Activated B cell treated with CpG ODN at 0.5 μM for 24 hours (primary cell): ENCODE data around the gene DDX5. TPM values are rescaled to one million over a fixed set of nuclear protein-coding genes. Genes with fewer than 3 reads are reported as not detected.

Source experiments
- ATAC-seq: fragments of 200-7000 bp; cut with Tn5 transposase; one replicate; pipeline ENCODE4 v1.10.0; 2021; ENCODE audit warnings: low read depth, mild to moderate bottlenecking, moderate library complexity
- CTCF ChIA-PET: fragments of 350-600 bp; sonication (Branson Sonifier 250); formaldehyde crosslinking; loops from one replicate; lab custom pipeline; 2021; ENCODE audit warnings: antibody characterized with exemption; lab: Charles Lee
- POLR2A ChIA-PET: fragments of 350-600 bp; sonication (Branson Sonifier 250); formaldehyde crosslinking; loops from one replicate; lab custom pipeline; 2021; ENCODE audit warnings: antibody characterized with exemption; lab: Charles Lee
- DNase-seq: peaks from one replicate; pipeline ENCODE4 v3.0.0; 2022
- H3K27ac Mint-ChIP-seq: one replicate; pipeline ENCODE4 v1.8.0; 2020; ENCODE audit warnings: mixed read lengths
- H3K27me3 Mint-ChIP-seq: one replicate; pipeline ENCODE4 v1.8.0; 2021; ENCODE audit warnings: mixed read lengths
- H3K36me3 Mint-ChIP-seq: one replicate; pipeline ENCODE4 v1.8.0; 2021; ENCODE audit warnings: low read depth, mixed read lengths
- H3K4me1 Mint-ChIP-seq: one replicate; pipeline ENCODE4 v1.8.0; 2021; ENCODE audit warnings: mixed read lengths
- H3K4me3 Mint-ChIP-seq: one replicate; pipeline ENCODE4 v1.8.0; 2020; ENCODE audit warnings: mild to moderate bottlenecking, mixed read lengths
- H3K9me3 Mint-ChIP-seq: one replicate; pipeline ENCODE4 v1.8.0; 2020; ENCODE audit warnings: mixed read lengths
- CTCF ChIP-seq: fragments of 200-600 bp; IDR thresholded peaks from one replicate; pipeline ENCODE4 v1.8.0; 2022; ENCODE audit warnings: antibody characterized with exemption, mild to moderate bottlenecking
- intact Hi-C: fragments of 100-400 bp; cut with micrococcal nuclease; formaldehyde crosslinking; loops from one replicate; pipeline ENCODE4 v1.15.1; 2024
- total RNA-seq: library from RNA; stranded (reverse); gene quantifications from 2 replicates; pipeline ENCODE4 v1.2.3, GENCODE V29; 2022

The DDX5 gene
- total RNA-seq, 1 donor from 2014 or later, result 1,208 TPM

GRCh38 chr17:64531955-64532371 is 25.9 kb upstream of the DDX5 start:
- ChIA-PET POLR2A (interaction anchor here (0.7 kb wide), 1 partner anchor 42 kb away, joined by 4 read pairs; no protein-coding TSS in a partner anchor), CTCF (interaction anchor here (1.3 to 1.6 kb wide), 2 partner anchors 112 kb away, joined by 4 read pairs; no protein-coding TSS in a partner anchor)
- Mint-ChIP-seq H3K27ac (no peak overlapping the region), H3K9me3 (no peaks in the 10 kb centered on the region), H3K27me3 (no peaks in the 10 kb centered on the region), H3K4me1 (no peaks in the 10 kb centered on the region), H3K36me3 (peaks cover 97% of the 10 kb centered on the region), H3K4me3 (no peak overlapping the region)
- intact Hi-C loops, result loop anchor here (5.0 kb wide), 1 partner anchor 115 kb away; no protein-coding TSS in a partner anchor
- DNase-seq (no peak), ATAC-seq (no peak)
- TF ChIP-seq CTCF, result no peak

GRCh38 chr17:64529221-64529620 is 23.1 kb upstream of the DDX5 start:
- H3K9me3 Mint-ChIP-seq, result no peaks in the 10 kb centered on the region
- no peak for TF ChIP-seq CTCF
- H3K27me3 Mint-ChIP-seq, result no peaks in the 10 kb centered on the region
- ChIA-PET CTCF (no interaction called here), POLR2A (no interaction called here)
- ATAC-seq (no peak), DNase-seq (no peak)
- intact Hi-C loops, result no loop called here
- H3K27ac Mint-ChIP-seq, result no peak overlapping the region
- H3K4me1 Mint-ChIP-seq, result no peaks in the 10 kb centered on the region
- peaks cover 92% of the 10 kb centered on the region for H3K36me3 Mint-ChIP-seq
- no peak overlapping the region for H3K4me3 Mint-ChIP-seq

- intact Hi-C loops, result no loop called here
- H3K27ac Mint-ChIP-seq, result no peak overlapping the region
- H3K4me3 Mint-ChIP-seq, result no peak overlapping the region
- TF ChIP-seq CTCF, result no peak
- DNase-seq, result no peak
- H3K27me3 Mint-ChIP-seq, result no peaks in the 10 kb centered on the region
- POLR2A ChIA-PET, result no interaction called here
- CTCF ChIA-PET, result interaction anchor here (0.8 kb wide), 1 partner anchor 108 kb away, joined by 3 read pairs; no protein-coding TSS in a partner anchor
- peaks cover 86% of the 10 kb centered on the region for H3K36me3 Mint-ChIP-seq
- H3K4me1 Mint-ChIP-seq, result no peaks in the 10 kb centered on the region
- H3K9me3 Mint-ChIP-seq, result no peaks in the 10 kb centered on the region
- ATAC-seq, result no peak
Measured at GRCh38 chr17:64527914-64528313, 21.8 kb upstream of the DDX5 start.

GRCh38 chr17:64520359-64520758 is 14.3 kb upstream of the DDX5 start:
- TF ChIP-seq CTCF, result no peak
- Mint-ChIP-seq H3K27ac (no peak overlapping the region), H3K27me3 (no peaks in the 10 kb centered on the region), H3K9me3 (no peaks in the 10 kb centered on the region), H3K4me3 (no peak overlapping the region), H3K4me1 (peaks cover 8% of the 10 kb centered on the region), H3K36me3 (peaks cover 73% of the 10 kb centered on the region)
- ATAC-seq (no peak), DNase-seq (no peak)
- intact Hi-C loops, result no loop called here
- ChIA-PET POLR2A (interaction anchor here (0.6 to 0.9 kb wide), 2 partner anchors 14 to 231 kb away, joined by 3 to 5 read pairs; partner anchors contain the start of genes CEP95 and DDX5), CTCF (no interaction called here)

- Mint-ChIP-seq H3K36me3 (peaks cover 75% of the 10 kb centered on the region), H3K27ac (no peak overlapping the region), H3K27me3 (no peaks in the 10 kb centered on the region), H3K4me1 (peaks cover 13% of the 10 kb centered on the region), H3K4me3 (no peak overlapping the region), H3K9me3 (no peaks in the 10 kb centered on the region)
- intact Hi-C loops, result no loop called here
- DNase-seq (no peak), ATAC-seq (no peak)
- CTCF ChIA-PET, result no interaction called here
- no peak for TF ChIP-seq CTCF
- POLR2A ChIA-PET, result interaction anchor here (0.6 to 0.9 kb wide), 2 partner anchors 13 to 230 kb away, joined by 3 to 5 read pairs; partner anchors contain the start of genes CEP95 and DDX5
Measured at GRCh38 chr17:64519601-64520000, 13.5 kb upstream of the DDX5 start.
